Panc1 (cell line): Measurements from ENCODE around the gene CRELD2.

ENCODE experiments used
- POLR2AphosphoS5 ChIP-seq: IDR thresholded peaks from 2 replicates; pipeline ENCODE4 v1.6.1; 2012; ENCODE audit warnings: mild to moderate bottlenecking, low read depth, low read length, moderate library complexity
- SIN3A ChIP-seq: IDR thresholded peaks from 2 replicates; pipeline ENCODE4 v1.6.1; 2012; ENCODE audit warnings: low read depth, mild to moderate bottlenecking, low read length, moderate library complexity, borderline replicate concordance; ENCODE audit not compliant: insufficient read depth
- TF ChIP-seq, protein P1 (sequence below): fragments of 450-650 bp; IDR thresholded peaks from 2 replicates; pipeline ENCODE4 v1.5.1; 2017; ENCODE audit warnings: mild to moderate bottlenecking
- TF ChIP-seq, protein P2 (sequence below), 2 experiments: IDR thresholded peaks; 2 replicates each; pipeline ENCODE4 v1.6.1; 2011 to 2012; ENCODE audit warnings: low read depth in 2 of 2, control low read depth in 1 of 2, low read length in 1 of 2, mild to moderate bottlenecking in 1 of 2, moderate library complexity in 1 of 2; ENCODE audit not compliant: insufficient read depth in 1 of 2

DNA sequence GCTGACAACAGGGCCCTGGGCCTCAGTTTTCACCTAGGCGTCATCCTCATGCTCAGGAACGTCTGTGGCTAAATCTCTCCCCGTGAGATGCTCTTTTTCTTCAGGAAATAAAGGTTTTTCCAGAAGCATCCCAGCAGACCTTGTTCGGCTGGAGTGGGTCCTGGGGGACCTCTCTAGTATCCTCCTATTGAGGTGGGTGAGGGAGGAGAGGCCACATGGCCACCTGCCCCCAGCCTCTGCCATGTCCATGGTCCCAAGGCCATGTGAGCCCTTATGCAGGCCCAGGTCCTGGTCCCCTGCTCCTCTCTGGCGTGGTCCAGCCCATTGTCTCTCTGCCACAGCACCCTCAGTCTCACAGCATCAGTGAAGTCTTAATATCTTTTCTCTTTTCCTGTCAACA, 22.2 kb upstream of the CRELD2 start:
- TF ChIP-seq, protein P1, sequence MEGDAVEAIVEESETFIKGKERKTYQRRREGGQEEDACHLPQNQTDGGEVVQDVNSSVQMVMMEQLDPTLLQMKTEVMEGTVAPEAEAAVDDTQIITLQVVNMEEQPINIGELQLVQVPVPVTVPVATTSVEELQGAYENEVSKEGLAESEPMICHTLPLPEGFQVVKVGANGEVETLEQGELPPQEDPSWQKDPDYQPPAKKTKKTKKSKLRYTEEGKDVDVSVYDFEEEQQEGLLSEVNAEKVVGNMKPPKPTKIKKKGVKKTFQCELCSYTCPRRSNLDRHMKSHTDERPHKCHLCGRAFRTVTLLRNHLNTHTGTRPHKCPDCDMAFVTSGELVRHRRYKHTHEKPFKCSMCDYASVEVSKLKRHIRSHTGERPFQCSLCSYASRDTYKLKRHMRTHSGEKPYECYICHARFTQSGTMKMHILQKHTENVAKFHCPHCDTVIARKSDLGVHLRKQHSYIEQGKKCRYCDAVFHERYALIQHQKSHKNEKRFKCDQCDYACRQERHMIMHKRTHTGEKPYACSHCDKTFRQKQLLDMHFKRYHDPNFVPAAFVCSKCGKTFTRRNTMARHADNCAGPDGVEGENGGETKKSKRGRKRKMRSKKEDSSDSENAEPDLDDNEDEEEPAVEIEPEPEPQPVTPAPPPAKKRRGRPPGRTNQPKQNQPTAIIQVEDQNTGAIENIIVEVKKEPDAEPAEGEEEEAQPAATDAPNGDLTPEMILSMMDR = no peak
- TF ChIP-seq POLR2AphosphoS5 (no peak), SIN3A (no peak)
- TF ChIP-seq, protein P2, sequence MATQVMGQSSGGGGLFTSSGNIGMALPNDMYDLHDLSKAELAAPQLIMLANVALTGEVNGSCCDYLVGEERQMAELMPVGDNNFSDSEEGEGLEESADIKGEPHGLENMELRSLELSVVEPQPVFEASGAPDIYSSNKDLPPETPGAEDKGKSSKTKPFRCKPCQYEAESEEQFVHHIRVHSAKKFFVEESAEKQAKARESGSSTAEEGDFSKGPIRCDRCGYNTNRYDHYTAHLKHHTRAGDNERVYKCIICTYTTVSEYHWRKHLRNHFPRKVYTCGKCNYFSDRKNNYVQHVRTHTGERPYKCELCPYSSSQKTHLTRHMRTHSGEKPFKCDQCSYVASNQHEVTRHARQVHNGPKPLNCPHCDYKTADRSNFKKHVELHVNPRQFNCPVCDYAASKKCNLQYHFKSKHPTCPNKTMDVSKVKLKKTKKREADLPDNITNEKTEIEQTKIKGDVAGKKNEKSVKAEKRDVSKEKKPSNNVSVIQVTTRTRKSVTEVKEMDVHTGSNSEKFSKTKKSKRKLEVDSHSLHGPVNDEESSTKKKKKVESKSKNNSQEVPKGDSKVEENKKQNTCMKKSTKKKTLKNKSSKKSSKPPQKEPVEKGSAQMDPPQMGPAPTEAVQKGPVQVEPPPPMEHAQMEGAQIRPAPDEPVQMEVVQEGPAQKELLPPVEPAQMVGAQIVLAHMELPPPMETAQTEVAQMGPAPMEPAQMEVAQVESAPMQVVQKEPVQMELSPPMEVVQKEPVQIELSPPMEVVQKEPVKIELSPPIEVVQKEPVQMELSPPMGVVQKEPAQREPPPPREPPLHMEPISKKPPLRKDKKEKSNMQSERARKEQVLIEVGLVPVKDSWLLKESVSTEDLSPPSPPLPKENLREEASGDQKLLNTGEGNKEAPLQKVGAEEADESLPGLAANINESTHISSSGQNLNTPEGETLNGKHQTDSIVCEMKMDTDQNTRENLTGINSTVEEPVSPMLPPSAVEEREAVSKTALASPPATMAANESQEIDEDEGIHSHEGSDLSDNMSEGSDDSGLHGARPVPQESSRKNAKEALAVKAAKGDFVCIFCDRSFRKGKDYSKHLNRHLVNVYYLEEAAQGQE (IDR thresholded peaks at IDR 0.05; ENCODE audit: insufficient read depth in 1 of 2, low read depth in 2 of 2, low read length in 1 of 2) = no peak
